B cell (primary cell): ENCODE data around the gene KRTAP10-7.

Experiments used
- EZH2 ChIP-seq: IDR thresholded peaks from 2 replicates; pipeline ENCODE4 v1.6.1; 2012; ENCODE audit warnings: borderline replicate concordance, low read depth, mild to moderate bottlenecking, moderate library complexity, low read length; ENCODE audit not compliant: insufficient read depth, poor library complexity, severe bottlenecking
- TF ChIP-seq, protein P1 (sequence below): fragments of 200-600 bp; IDR thresholded peaks from one replicate; pipeline ENCODE4 v1.8.0; 2022; ENCODE audit warnings: antibody characterized with exemption, mild to moderate bottlenecking

GRCh38 chr21:44564886-44565598 is 35.4 kb upstream of the KRTAP10-7 start:
- TF ChIP-seq, protein P1, sequence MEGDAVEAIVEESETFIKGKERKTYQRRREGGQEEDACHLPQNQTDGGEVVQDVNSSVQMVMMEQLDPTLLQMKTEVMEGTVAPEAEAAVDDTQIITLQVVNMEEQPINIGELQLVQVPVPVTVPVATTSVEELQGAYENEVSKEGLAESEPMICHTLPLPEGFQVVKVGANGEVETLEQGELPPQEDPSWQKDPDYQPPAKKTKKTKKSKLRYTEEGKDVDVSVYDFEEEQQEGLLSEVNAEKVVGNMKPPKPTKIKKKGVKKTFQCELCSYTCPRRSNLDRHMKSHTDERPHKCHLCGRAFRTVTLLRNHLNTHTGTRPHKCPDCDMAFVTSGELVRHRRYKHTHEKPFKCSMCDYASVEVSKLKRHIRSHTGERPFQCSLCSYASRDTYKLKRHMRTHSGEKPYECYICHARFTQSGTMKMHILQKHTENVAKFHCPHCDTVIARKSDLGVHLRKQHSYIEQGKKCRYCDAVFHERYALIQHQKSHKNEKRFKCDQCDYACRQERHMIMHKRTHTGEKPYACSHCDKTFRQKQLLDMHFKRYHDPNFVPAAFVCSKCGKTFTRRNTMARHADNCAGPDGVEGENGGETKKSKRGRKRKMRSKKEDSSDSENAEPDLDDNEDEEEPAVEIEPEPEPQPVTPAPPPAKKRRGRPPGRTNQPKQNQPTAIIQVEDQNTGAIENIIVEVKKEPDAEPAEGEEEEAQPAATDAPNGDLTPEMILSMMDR, result no peak
- TF ChIP-seq EZH2, result no peak
